Body of pancreas (tissue), 4 donors: ENCODE results near the gene TMEM181.

Experiments
- POLR2A ChIP-seq, 3 donors: fragments of 450-650 bp; IDR thresholded peaks; one replicate each; pipeline ENCODE4 v1.6.1; 2016; ENCODE audit warnings: antibody characterized with exemption in 3 of 3, mild to moderate bottlenecking in 2 of 3
- TF ChIP-seq, protein P1 (sequence below), 7 experiments: fragments of 450-650 bp in 4 of 7; fragments of 200-600 bp in 3 of 7; sonication (generic) in 3 of 7; IDR thresholded peaks; one replicate each; pipeline ENCODE4 v1.5.1; 2016 to 2019; ENCODE audit warnings: antibody characterized with exemption in 7 of 7

DNA sequence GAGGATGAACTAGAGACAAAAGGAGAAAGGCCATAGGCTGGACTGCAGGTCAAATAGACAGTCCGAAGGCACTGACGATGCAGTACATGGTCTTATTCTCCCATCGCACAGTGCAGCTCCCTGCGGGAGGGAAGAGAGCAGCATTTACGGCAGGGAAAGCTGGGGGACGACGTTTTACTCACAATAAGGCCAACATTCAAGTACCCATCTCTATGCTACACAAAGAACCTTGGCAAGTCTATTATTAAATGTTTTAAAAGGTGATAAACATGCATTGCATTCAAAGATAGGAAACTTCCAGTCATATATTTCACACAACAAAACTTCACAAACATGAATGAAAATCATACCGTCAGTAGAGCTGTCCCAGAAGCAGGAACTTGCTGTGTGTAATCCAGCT lies 76.9 kb downstream of the TMEM181 start:
- TF ChIP-seq POLR2A (IDR thresholded peaks at IDR 0.05), result no peak
- TF ChIP-seq, protein P1, sequence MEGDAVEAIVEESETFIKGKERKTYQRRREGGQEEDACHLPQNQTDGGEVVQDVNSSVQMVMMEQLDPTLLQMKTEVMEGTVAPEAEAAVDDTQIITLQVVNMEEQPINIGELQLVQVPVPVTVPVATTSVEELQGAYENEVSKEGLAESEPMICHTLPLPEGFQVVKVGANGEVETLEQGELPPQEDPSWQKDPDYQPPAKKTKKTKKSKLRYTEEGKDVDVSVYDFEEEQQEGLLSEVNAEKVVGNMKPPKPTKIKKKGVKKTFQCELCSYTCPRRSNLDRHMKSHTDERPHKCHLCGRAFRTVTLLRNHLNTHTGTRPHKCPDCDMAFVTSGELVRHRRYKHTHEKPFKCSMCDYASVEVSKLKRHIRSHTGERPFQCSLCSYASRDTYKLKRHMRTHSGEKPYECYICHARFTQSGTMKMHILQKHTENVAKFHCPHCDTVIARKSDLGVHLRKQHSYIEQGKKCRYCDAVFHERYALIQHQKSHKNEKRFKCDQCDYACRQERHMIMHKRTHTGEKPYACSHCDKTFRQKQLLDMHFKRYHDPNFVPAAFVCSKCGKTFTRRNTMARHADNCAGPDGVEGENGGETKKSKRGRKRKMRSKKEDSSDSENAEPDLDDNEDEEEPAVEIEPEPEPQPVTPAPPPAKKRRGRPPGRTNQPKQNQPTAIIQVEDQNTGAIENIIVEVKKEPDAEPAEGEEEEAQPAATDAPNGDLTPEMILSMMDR (IDR thresholded peaks at IDR 0.05), result no peak
